IMR-90 (cell line): ENCODE measurements around the gene NLGN1. TPM values are rescaled to one million over a fixed set of nuclear protein-coding genes. Genes with fewer than 3 reads are reported as not detected.

Experiments
- ATAC-seq: fragments of 200-7000 bp; cut with Tn5 transposase; 2 replicates; pipeline ENCODE4 v1.9.1; 2020; ENCODE audit warnings: low read depth, mild to moderate bottlenecking, moderate library complexity
- BruUV-seq: library from RNA; stranded (reverse); fragments of 400-500 nt; replicated peaks from 2 replicates; lab custom pipeline; 2021; lab: Mats Ljungman, UMichigan
- CTCF ChIA-PET: fragments of 300-600 bp; formaldehyde crosslinking; extraction: SDS; loops from one replicate; lab custom pipeline; 2021; ENCODE audit warnings: antibody characterized with exemption; lab: Yijun Ruan, JAX
- POLR2A ChIA-PET: fragments of 300-600 bp; sonication (Branson Sonifier 250); formaldehyde crosslinking; loops from one replicate; lab custom pipeline; 2022; ENCODE audit warnings: antibody characterized with exemption; ENCODE audit not compliant: unreplicated experiment; lab: Charles Lee
- DNase-seq: peaks from one replicate; pipeline ENCODE4 v3.0.0; 2013
- H2AFZ ChIP-seq: replicated peaks from 2 replicates; pipeline ENCODE3; 2013; ENCODE audit warnings: low read length, mild to moderate bottlenecking; ENCODE audit not compliant: poor library complexity
- H2AK5ac ChIP-seq: 2 replicates; pipeline ENCODE4 v1.6.1; 2013; ENCODE audit warnings: low read depth, low read length, inconsistent platforms
- H2AK9ac ChIP-seq: replicated peaks from 2 replicates; pipeline ENCODE3; 2013; ENCODE audit warnings: mild to moderate bottlenecking, low read depth, low read length, moderate library complexity; ENCODE audit not compliant: poor library complexity
- H2BK120ac ChIP-seq: 2 replicates; pipeline ENCODE4 v1.6.1; 2013; ENCODE audit warnings: low read depth, low read length, inconsistent platforms
- H2BK15ac ChIP-seq: 3 replicates; pipeline ENCODE4 v1.6.1; 2013; ENCODE audit warnings: low read depth, low read length, inconsistent platforms
- H2BK20ac ChIP-seq: 2 replicates; pipeline ENCODE4 v1.6.1; 2013; ENCODE audit warnings: low read depth, mild to moderate bottlenecking, inconsistent platforms, low read length, moderate library complexity
- H2BK5ac ChIP-seq: 2 replicates; pipeline ENCODE4 v1.6.1; 2013; ENCODE audit warnings: mild to moderate bottlenecking, low read depth, low read length, inconsistent platforms; ENCODE audit not compliant: poor library complexity, severe bottlenecking
- H3K14ac ChIP-seq: replicated peaks from 2 replicates; pipeline ENCODE4 v1.6.1; 2013; ENCODE audit warnings: low read depth, low read length, inconsistent platforms
- H3K18ac ChIP-seq: 2 replicates; pipeline ENCODE4 v1.6.1; 2013; ENCODE audit warnings: low read depth, low read length, control low read depth
- H3K23ac ChIP-seq: 2 replicates; pipeline ENCODE4 v1.6.1; 2013; ENCODE audit warnings: low read depth, low read length, inconsistent platforms
- H3K27ac ChIP-seq: 2 replicates; pipeline ENCODE4 v1.5.1; 2013; ENCODE audit warnings: mild to moderate bottlenecking, control low read depth, low read length; ENCODE audit not compliant: insufficient read depth
- H3K27me3 ChIP-seq: 2 replicates; pipeline ENCODE4 v1.6.1; 2013; ENCODE audit warnings: low read length; ENCODE audit not compliant: control insufficient read depth, insufficient read depth
- H3K36me3 ChIP-seq: 2 replicates; pipeline ENCODE4 v1.6.1; 2013; ENCODE audit warnings: low read length, mixed read lengths; ENCODE audit not compliant: control insufficient read depth, insufficient read depth
- H3K4ac ChIP-seq: 2 replicates; pipeline ENCODE4 v1.6.1; 2013; ENCODE audit warnings: low read depth, low read length, inconsistent platforms
- H3K4me1 ChIP-seq: 2 replicates; pipeline ENCODE4 v1.6.1; 2013; ENCODE audit warnings: low read length, mixed read lengths; ENCODE audit not compliant: control insufficient read depth, insufficient read depth
- H3K4me2 ChIP-seq: 2 replicates; pipeline ENCODE4 v1.6.1; 2013; ENCODE audit warnings: low read depth, mild to moderate bottlenecking, control low read depth, low read length, moderate library complexity
- H3K4me3 ChIP-seq: 2 replicates; pipeline ENCODE4 v1.5.1; 2013; ENCODE audit warnings: low read depth, mild to moderate bottlenecking, control low read depth, low read length, moderate library complexity; ENCODE audit not compliant: insufficient read depth
- H3K56ac ChIP-seq: 2 replicates; pipeline ENCODE4 v1.6.1; 2013; ENCODE audit warnings: low read length, inconsistent platforms; ENCODE audit not compliant: insufficient read depth; ENCODE audit errors: extremely low read depth
- H3K79me1 ChIP-seq, 2 experiments: 2 replicates each; pipeline ENCODE4 v1.6.1; 2013; ENCODE audit warnings: low read length in 2 of 2, inconsistent platforms in 1 of 2, low read depth in 1 of 2
- H3K9ac ChIP-seq: 2 replicates; pipeline ENCODE4 v1.6.1; 2013; ENCODE audit warnings: low read depth, low read length, control low read depth
- H3K9me1 ChIP-seq: 2 replicates; pipeline ENCODE4 v1.6.1; 2013; ENCODE audit warnings: low read length, inconsistent platforms; ENCODE audit not compliant: insufficient read depth
- H3K9me3 ChIP-seq: 2 replicates; pipeline ENCODE4 v1.6.1; 2013; ENCODE audit warnings: low read length; ENCODE audit not compliant: control insufficient read depth, insufficient read depth
- H4K20me1 ChIP-seq: 2 replicates; pipeline ENCODE4 v1.6.1; 2013; ENCODE audit warnings: low read length, inconsistent platforms; ENCODE audit not compliant: insufficient read depth
- H4K5ac ChIP-seq: 2 replicates; pipeline ENCODE4 v1.6.1; 2013; ENCODE audit warnings: mild to moderate bottlenecking, low read depth, low read length, control low read depth
- H4K8ac ChIP-seq, 2 experiments: 2 replicates each; pipeline ENCODE4 v1.6.1; 2013; ENCODE audit warnings: low read depth in 2 of 2, low read length in 2 of 2, control low read depth in 1 of 2, inconsistent platforms in 1 of 2
- H4K91ac ChIP-seq: 2 replicates; pipeline ENCODE4 v1.6.1; 2013; ENCODE audit warnings: low read depth, low read length, inconsistent platforms; ENCODE audit not compliant: insufficient read depth
- CEBPB ChIP-seq: IDR thresholded peaks from 2 replicates; pipeline ENCODE4 v1.6.1; 2012; ENCODE audit warnings: low read depth, low read length, improper control_type of control experiment
- MAZ ChIP-seq: IDR thresholded peaks from 2 replicates; pipeline ENCODE4 v1.6.1; 2012; ENCODE audit warnings: low read depth, mild to moderate bottlenecking, low read length, improper control_type of control experiment, moderate library complexity, borderline replicate concordance
- RAD21 ChIP-seq: IDR thresholded peaks from 2 replicates; pipeline ENCODE4 v1.6.1; 2012; ENCODE audit warnings: low read length, improper control_type of control experiment
- SMC3 ChIP-seq: fragments of 150-350 bp; IDR thresholded peaks from 2 replicates; pipeline ENCODE4 v1.6.1; 2016; ENCODE audit warnings: low read depth, mild to moderate bottlenecking, antibody characterized with exemption, low read length, moderate library complexity
- WGBS, 2 experiments: methylation state at CpG; one replicate each; pipeline versions ENCODE4 v1.1.5 to v1.1.7; 2013; ENCODE audit warnings: missing lambda C conversion rate in 2 of 2; ENCODE audit not compliant: insufficient read length in 1 of 2; ENCODE audit errors: extremely low coverage in 2 of 2; 5-methylcytosine and 5-hydroxymethylcytosine counted together
- dilution Hi-C: fragments of 300-500 bp; cut with HindIII; formaldehyde crosslinking; loops from one replicate; pipeline ENCODE4 v1.14.3; 2018; ENCODE audit warnings: low sequenced_read_pairs; ENCODE audit not compliant: unreplicated experiment
- in situ Hi-C: fragments of 300-500 bp; cut with MboI; formaldehyde crosslinking; loops from 3 replicates; pipeline ENCODE4 v1.14.3; 2019; ENCODE audit warnings: low sequenced_read_pairs, inconsistent platforms, mixed read lengths
- intact Hi-C: fragments of 100-400 bp; cut with micrococcal nuclease; formaldehyde crosslinking; loops from 2 replicates; pipeline ENCODE4 v1.10.0; 2022
- polyA plus RNA-seq, 3 experiments: library from polyadenylated mRNA; depleted of rRNA; stranded (reverse); fragments of >200 nt; gene quantifications; 2 replicates each; pipeline ENCODE4 v1.2.3, GENCODE V29; 2012; ENCODE audit warnings: low replicate concordance in 1 of 3
- total RNA-seq: library from RNA; depleted of rRNA; stranded (reverse); fragments of >200 nt; gene quantifications from 2 replicates; pipeline ENCODE4 v1.2.3, GENCODE V29; 2012

The NLGN1 gene
- total and polyA plus RNA-seq, 2 of the 4 experiments (the other 2 are of a cell fraction) = 1.8 to 12.5 TPM

GRCh38 chr3:173865900-173866498 lies 468.5 kb downstream of the NLGN1 start:
- in situ Hi-C loops = no loop called here
- Histone ChIP-seq H2AK9ac (no peak overlapping the region), H3K9me3 (no peaks in the 10 kb centered on the region), H3K9ac (no peak overlapping the region), H3K14ac (no peak overlapping the region), H3K23ac (no peak overlapping the region), H2AFZ (no peak overlapping the region), H2BK15ac (no peak overlapping the region), H3K4me1 (no peaks in the 10 kb centered on the region), H4K20me1 (no peaks in the 10 kb centered on the region), H2AK5ac (no peak overlapping the region), H3K27ac (no peak overlapping the region), H3K4ac (no peak overlapping the region), H3K79me1 (no peaks in the 10 kb centered on the region), H3K9me1 (no peaks in the 10 kb centered on the region), H3K4me3 (no peak overlapping the region), H3K56ac (no peak overlapping the region), H3K18ac (no peak overlapping the region), H3K36me3 (no peaks in the 10 kb centered on the region), H2BK120ac (no peak overlapping the region), H3K27me3 (no peaks in the 10 kb centered on the region), H2BK20ac (no peak overlapping the region), H4K5ac (no peak overlapping the region), H3K4me2 (no peak overlapping the region), H4K91ac (no peak overlapping the region), H4K8ac (no peak overlapping the region), H2BK5ac (no peak overlapping the region)
- no TSS peak for BruUV-seq
- 100% methylated on average over 1 of the region's 7 CpGs; no CpG with 5 or more reads in 1 of the 2 experiments for WGBS, 2 experiments
- ChIA-PET CTCF (no interaction called here), POLR2A (no interaction called here)
- TF ChIP-seq CEBPB = peak; percentile 25; the same call in 1 of the 2 replicates
- no peak for TF ChIP-seq SMC3
- TF ChIP-seq RAD21 = no peak
- no peak for TF ChIP-seq MAZ
- intact Hi-C loops = no loop called here
- no peak for DNase-seq
- ATAC-seq = no peak
- dilution Hi-C loops = no loop called here
